ENCODE results near the gene HAUS7.

The HAUS7 gene

GRCh38 chrX:153470411-153471363 is at the start of gene HAUS7:
TSS of gene HAUS7 (minus strand) at chrX:153470576. CDS start at chrX:153470557, 19 bp downstream.
- DNase-seq, result peak; percentile 85 to 86

GRCh38 chrX:153519569-153520286 is 49.4 kb upstream of the HAUS7 start:
- DNase-seq, result no peak

- DNase-seq, result no peak
Measured at GRCh38 chrX:153517946-153518834, 47.8 kb upstream of the HAUS7 start.

- DNase-seq, result no peak
Measured at GRCh38 chrX:153517423-153517822, 47.0 kb upstream of the HAUS7 start, which contains the start of gene ATP2B3. TSS of gene ATP2B3 (plus strand) at chrX:153517642. CDS start at chrX:153536248, 18,606 bp downstream.

- no peak for DNase-seq
Measured at GRCh38 chrX:153516073-153516472, 45.7 kb upstream of the HAUS7 start.

- DNase-seq, result no peak
Measured at GRCh38 chrX:153515435-153515834, 45.1 kb upstream of the HAUS7 start.

GRCh38 chrX:153514259-153514658 is 43.9 kb upstream of the HAUS7 start:
- no peak for DNase-seq

- no peak for DNase-seq
Measured at GRCh38 chrX:153513265-153513664, 42.9 kb upstream of the HAUS7 start.

GRCh38 chrX:153512501-153512893 is 42.1 kb upstream of the HAUS7 start:
- DNase-seq, result no peak

- no peak for DNase-seq
Measured at GRCh38 chrX:153511784-153512500, 41.6 kb upstream of the HAUS7 start.

- DNase-seq, result no peak
Measured at GRCh38 chrX:153510383-153510782, 40.0 kb upstream of the HAUS7 start.

GRCh38 chrX:153509592-153509991 is 39.2 kb upstream of the HAUS7 start:
- no peak for DNase-seq

- DNase-seq, result peak; percentile 45 to 62
Measured at GRCh38 chrX:153507484-153508178, 37.3 kb upstream of the HAUS7 start.

- DNase-seq, result no peak
Measured at GRCh38 chrX:153505361-153505760, 35.0 kb upstream of the HAUS7 start.

- DNase-seq, result no peak
Measured at GRCh38 chrX:153504445-153505016, 34.2 kb upstream of the HAUS7 start.

- no peak for DNase-seq
Measured at GRCh38 chrX:153502796-153503195, 32.4 kb upstream of the HAUS7 start.

GRCh38 chrX:153502131-153502530 is 31.8 kb upstream of the HAUS7 start:
- DNase-seq, result no peak

- no peak for DNase-seq
Measured at GRCh38 chrX:153501530-153501929, 31.2 kb upstream of the HAUS7 start.

GRCh38 chrX:153500676-153501280 is 30.4 kb upstream of the HAUS7 start:
- DNase-seq, result no peak

- DNase-seq, result no peak
Measured at GRCh38 chrX:153499876-153500275, 29.5 kb upstream of the HAUS7 start.

- DNase-seq, result no peak
Measured at GRCh38 chrX:153499341-153499740, 29.0 kb upstream of the HAUS7 start.
